Measurements from ENCODE around the gene EDN1.

EDN1 gene

DNA sequence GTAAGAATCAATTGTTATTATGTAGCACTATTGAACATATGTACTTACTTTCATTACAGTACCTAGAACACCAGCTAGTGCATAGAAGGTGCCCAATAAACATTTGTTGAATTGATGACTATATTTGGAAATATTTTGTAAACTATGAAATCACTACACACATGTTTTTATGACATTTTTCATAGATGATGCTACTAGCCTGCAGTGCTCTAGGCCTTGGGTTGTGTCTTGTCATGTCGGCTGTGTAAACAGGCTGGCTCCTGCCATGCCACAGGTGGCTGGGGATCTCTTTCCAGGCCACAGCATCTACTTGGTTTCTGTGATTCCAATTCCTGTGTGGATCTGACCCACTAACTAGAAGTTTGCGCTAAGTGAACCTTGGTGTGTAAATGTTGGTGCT, 43.3 kb upstream of the EDN1 start:
- H3K36me3 ChIP-seq, result no peaks in the 10 kb centered on the region
- H3K4me3 ChIP-seq (ENCODE audit: low read depth, low read length), result no peak overlapping the region
- no peaks in the 10 kb centered on the region for H3K9me3 ChIP-seq
- no peaks in the 10 kb centered on the region for H3K4me1 ChIP-seq
- TF ChIP-seq, protein P1, sequence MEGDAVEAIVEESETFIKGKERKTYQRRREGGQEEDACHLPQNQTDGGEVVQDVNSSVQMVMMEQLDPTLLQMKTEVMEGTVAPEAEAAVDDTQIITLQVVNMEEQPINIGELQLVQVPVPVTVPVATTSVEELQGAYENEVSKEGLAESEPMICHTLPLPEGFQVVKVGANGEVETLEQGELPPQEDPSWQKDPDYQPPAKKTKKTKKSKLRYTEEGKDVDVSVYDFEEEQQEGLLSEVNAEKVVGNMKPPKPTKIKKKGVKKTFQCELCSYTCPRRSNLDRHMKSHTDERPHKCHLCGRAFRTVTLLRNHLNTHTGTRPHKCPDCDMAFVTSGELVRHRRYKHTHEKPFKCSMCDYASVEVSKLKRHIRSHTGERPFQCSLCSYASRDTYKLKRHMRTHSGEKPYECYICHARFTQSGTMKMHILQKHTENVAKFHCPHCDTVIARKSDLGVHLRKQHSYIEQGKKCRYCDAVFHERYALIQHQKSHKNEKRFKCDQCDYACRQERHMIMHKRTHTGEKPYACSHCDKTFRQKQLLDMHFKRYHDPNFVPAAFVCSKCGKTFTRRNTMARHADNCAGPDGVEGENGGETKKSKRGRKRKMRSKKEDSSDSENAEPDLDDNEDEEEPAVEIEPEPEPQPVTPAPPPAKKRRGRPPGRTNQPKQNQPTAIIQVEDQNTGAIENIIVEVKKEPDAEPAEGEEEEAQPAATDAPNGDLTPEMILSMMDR (IDR thresholded peaks at IDR 0.05; ENCODE audit: low read depth, low read length), result no peak
- DNase-seq, result no peak
- no peaks in the 10 kb centered on the region; the same call in 1 of the 2 replicates for H3K27me3 ChIP-seq

DNA sequence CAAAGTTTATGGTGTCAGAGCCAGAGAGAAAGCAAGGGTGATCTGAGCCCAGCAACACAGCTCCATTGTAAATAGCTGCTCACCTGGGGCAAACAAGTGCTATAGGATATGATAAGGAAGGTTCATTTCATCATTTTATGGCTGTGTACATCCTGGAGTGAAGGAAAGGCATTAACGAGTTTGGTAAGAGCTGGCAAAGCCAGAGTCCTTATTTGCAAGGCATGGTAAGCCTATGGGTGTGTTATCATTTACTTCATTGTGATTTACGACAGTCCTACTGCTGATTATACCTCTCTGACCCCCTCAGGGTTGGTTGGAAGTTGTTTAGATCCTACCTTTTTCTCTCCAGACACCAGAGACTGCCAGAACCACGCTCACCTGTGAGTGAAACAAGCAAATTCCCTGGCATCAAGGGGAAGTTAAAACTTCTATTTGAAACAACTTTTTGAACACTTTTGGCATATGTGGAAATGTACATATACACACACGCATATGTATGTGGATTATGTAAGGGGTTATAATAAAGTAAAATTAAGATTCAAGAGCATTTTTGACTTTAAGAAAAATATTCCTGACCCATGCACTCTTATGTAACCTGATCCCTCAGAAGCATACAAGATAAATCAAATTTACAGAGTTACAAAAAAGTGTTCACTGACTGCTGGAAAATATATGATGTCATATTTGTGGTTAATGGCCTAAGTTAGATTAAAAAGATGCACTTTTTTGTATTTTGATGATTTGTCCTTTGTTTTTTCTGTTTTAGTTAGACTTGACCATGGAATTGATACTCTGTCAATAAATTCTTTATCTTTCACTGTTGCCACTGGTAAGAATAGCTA, 40.4 kb upstream of the EDN1 start:
- H3K36me3 ChIP-seq, result no peaks in the 10 kb centered on the region
- TF ChIP-seq, protein P1 (IDR thresholded peaks at IDR 0.05; ENCODE audit: low read depth, low read length), result no peak
- no peaks in the 10 kb centered on the region; the same call in 1 of the 2 replicates for H3K27me3 ChIP-seq
- no peaks in the 10 kb centered on the region for H3K4me1 ChIP-seq
- no peak for DNase-seq
- H3K9me3 ChIP-seq, result no peaks in the 10 kb centered on the region
- H3K4me3 ChIP-seq (ENCODE audit: low read depth, low read length), result no peak overlapping the region

DNA sequence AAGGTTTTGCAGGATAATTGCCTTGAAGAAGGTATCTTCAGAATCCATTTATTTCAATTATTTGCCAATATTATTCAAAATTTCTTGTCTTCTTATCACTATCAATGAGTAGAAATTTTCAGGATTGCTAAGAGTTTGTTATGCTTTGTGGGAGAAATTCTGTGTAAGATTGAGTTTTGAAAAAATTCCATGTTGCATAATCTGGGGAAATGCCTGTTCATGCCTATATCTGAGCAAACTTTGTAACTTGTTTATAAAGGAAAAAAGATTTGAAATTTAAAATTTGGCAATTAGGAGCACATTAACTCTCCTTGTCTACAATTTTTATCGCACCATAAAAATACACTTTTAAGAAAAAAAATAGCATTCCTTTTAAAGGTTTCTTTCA, 39.8 kb upstream of the EDN1 start:
- Histone ChIP-seq H3K4me3 (ENCODE audit: low read depth, low read length) (no peak overlapping the region), H3K9me3 (no peaks in the 10 kb centered on the region), H3K4me1 (no peaks in the 10 kb centered on the region), H3K27me3 (no peaks in the 10 kb centered on the region; the same call in 1 of the 2 replicates), H3K36me3 (no peaks in the 10 kb centered on the region)
- no peak for DNase-seq
- TF ChIP-seq, protein P1 (IDR thresholded peaks at IDR 0.05; ENCODE audit: low read depth, low read length), result no peak

DNA sequence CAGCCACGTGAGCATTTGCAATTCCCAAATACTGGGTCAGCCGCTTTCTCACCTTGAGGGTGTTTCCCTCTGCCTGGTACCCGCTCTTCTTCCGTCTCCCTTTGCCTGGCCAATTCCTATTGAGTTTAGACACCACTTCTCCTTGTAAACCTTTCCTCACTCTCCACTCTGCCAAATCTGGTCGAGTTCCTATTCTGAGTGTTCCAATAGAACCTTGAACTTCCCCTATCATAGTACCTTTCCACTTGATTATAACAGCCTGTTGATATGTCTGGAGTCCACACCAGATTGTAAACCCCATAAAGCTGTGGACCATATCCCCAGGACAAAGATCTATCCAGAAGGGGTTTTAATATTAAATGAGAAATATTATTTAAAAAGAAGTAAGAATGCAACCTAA, 36.0 kb upstream of the EDN1 start:
- Histone ChIP-seq H3K36me3 (no peaks in the 10 kb centered on the region), H3K27me3 (no peaks in the 10 kb centered on the region), H3K9me3 (no peaks in the 10 kb centered on the region), H3K4me1 (no peaks in the 10 kb centered on the region), H3K4me3 (ENCODE audit: low read depth, low read length) (no peak overlapping the region)
- TF ChIP-seq, protein P1 (IDR thresholded peaks at IDR 0.05; ENCODE audit: low read depth, low read length), result no peak
- no peak for DNase-seq

DNA sequence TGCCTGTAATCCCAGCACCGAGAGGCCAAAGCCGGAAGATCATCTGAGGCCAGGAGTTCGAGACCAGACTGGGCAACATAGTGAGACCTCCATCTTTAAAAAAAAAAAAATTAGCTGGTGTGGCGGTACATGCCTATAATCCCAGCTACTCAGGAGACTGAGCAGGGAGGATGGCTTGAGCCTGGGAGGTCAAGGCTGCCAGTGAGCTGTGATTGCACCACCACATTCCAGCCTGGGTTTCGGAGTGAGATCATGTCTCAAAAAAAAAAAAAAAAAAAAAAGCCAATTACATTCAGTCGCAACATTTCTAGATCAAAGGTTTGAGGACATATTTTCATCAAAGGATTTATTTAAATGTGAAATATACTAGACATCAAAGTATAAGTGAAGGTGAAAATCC, 32.0 kb upstream of the EDN1 start:
- no peaks in the 10 kb centered on the region for H3K27me3 ChIP-seq
- TF ChIP-seq, protein P1 (IDR thresholded peaks at IDR 0.05; ENCODE audit: low read depth, low read length), result no peak
- no peaks in the 10 kb centered on the region for H3K4me1 ChIP-seq
- H3K36me3 ChIP-seq, result no peaks in the 10 kb centered on the region
- H3K4me3 ChIP-seq (ENCODE audit: low read depth, low read length), result no peak overlapping the region
- DNase-seq, result no peak
- no peaks in the 10 kb centered on the region for H3K9me3 ChIP-seq

DNA sequence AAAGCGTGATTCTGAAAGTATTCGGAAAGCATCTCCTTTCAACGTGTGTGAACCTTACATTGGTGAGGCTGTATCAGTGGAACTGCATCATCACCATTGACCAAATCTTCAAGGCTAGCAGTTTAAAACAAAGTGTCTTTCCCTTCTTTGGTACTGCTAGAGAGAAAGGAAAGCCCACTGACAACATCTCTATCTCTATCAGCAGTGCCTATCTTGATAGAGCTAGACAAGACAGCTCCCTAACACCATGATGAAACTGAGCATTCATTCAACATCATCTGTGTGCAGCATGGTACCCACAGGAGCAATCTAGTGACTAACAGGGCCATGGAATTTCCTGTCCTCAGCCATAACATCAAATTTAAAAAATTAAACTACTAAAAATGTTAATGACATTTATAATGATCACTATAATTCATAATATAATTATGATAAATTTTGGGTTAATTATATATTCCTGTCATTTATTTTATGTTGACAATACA, 31.5 kb upstream of the EDN1 start:
- H3K27me3 ChIP-seq, result no peaks in the 10 kb centered on the region
- H3K4me3 ChIP-seq (ENCODE audit: low read depth, low read length), result no peak overlapping the region
- TF ChIP-seq, protein P1 (IDR thresholded peaks at IDR 0.05; ENCODE audit: low read depth, low read length), result no peak
- no peaks in the 10 kb centered on the region for H3K36me3 ChIP-seq
- H3K9me3 ChIP-seq, result no peaks in the 10 kb centered on the region
- H3K4me1 ChIP-seq, result no peaks in the 10 kb centered on the region
- DNase-seq, result no peak
